Smooth muscle cell of the brain vasculature (primary cell): ENCODE measurements around the gene ELP6.
"Not testable (repeated sequence)": the region's sequence is repeated elsewhere in the genome, so short reads cannot be mapped to it uniquely, and the experiment has no call there.

Source experiments
- DNase-seq: peaks from one replicate; pipeline ENCODE4 v3.0.0-alpha.2; 2012; ENCODE audit warnings: low read depth, low spot score

The ELP6 gene

DNA sequence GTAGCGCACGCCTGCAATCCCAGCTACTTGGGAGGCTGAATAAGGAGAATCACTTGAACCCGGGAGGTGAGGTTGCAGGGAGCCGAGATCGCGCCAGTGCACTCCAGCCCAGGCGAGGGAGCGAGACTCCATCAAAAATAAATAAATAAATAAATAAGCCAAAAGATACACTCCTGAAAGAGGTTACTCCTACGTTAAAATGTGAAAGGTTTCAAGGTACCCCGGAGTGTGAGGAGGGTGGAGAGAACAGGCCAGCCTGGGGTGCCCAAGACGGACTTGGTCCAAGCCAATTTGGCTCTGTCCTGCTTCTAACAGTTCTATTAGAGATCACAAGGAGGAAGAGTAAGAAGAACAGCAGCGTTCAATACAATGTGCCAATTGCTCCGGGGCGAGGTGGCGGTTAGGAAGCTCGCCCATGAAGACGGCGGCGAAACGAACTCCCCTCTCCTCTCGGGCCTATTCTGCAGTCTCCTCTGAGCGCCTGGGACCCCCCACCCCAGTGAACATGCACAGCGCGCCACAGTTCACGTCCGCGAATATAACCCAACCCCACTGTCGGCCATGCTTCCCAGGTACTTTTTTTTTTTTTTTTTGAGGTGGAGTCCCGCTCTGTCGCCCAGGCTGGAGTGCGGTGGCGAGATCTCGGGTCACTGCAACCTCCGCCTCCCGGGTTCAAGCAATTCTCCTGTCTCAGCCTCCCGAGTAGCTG lies 942 bp downstream of the ELP6 start:
- no peak for DNase-seq

DNA sequence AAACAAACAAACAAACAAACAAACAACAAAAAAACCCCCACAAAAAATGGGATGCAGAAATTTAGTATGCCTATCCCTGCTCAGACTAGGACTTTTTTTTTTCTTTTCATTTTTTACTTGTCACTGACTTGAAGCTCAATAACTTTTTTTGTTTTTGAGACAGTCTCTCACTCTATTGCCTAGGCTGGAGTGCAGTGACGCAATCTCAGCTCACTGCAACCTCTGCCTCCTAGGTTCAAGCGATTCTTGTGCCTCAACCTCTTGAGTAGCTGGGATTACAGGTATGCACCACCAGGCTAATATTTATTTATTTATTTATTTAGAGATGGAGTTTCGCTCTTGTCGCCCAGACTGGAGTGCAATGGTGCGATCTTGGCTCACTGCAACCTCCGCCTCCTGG lies 8.2 kb downstream of the ELP6 start:
- DNase-seq, result not testable (repeated sequence)

DNA sequence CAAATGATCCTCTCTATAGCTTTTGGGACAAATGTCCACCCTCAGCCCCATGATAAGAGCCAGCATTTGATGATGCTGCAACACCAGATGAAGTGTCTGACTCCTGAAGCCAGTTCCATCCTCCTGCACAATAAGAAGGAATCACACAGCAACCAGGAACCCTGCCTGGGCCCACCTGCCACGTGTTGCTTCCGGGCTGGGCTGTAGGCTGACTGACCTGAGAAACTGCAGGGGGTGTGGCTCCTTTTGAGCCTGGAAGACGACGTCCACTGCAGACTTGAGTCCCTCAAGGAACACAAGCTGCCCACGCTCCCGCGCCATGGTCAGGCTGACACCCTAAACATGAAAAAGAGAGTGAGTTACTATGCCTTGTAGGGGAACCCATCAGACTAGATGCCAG lies 9.4 kb downstream of the ELP6 start:
- no peak for DNase-seq

DNA sequence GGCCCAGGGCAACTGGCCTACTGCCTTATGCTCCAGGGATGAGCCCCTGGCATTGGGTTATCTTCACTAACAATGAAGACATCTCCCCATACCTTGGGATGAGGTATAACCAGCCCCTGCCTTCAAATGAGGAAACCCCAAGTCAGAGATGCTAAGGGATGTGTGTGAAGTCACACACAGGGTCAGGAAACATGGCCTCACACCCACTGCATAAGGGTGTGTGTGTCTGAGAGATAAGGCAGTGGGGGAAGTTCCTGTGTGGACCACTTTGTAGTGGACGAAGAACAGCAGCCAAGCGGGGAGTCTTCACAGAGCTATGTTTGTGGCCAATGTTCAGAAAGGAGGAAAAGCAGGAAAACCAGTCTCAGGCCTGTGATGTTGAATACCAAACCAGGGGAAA lies 10.5 kb downstream of the ELP6 start:
- DNase-seq, result no peak

DNA sequence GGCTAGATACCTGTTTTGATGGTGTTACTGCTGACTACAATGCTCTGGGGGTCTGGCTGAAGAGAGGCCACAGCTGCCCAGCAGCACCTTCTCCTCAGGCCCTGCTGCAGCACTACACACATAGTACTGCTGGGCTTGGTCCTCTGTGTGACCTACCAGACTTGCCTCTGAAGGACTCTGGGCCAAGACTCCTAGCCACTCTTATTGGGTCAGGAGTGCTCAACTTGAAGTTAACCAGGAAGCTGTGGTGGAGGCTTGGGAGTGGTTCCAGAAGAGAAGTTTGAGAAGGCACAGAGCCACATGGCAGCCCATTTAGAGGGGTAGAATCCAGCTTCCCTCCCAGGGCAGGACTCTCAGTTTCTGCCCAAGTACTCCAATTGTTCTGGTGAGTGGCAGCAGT lies 16.6 kb downstream of the ELP6 start:
- DNase-seq, result no peak

DNA sequence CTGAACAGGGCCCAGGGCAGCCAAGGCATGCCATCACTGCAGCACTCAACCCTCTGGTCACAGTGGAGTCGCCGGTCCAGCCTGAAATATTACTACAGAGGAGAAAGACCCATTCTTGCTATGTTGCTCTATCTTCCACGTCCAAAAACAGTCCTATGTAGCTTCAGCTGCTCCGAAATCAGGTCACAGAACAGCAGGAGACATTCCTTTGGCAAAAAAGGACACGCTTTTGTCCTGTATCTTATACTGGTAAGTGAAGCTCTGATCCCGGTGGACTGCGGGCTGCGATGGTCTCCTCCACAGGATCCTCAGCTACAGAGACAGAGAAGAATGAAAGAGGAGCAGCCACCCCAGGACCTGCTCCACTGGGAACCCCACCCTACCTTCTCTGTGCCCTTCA lies 17.6 kb downstream of the ELP6 start:
- no peak for DNase-seq

DNA sequence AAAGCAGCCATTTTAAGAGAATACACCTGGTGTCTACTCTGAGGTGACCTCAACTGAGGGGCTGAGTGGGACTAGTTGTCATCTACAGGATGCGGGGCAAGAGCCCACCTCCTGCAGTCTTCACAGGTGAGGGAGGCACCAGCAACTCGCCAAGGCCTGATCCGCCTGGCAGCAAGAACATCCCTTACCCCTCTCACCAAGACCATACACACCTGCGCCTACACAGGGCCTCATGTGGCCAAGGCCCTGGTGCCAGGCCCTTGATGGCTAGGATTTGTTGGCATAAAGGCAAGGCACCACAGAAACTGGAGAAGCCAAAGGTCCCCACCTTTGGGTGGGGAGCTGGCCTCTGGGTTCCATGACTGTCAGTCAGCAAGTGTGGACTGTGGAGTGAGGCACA lies 18.4 kb downstream of the ELP6 start:
- DNase-seq, result no peak

DNA sequence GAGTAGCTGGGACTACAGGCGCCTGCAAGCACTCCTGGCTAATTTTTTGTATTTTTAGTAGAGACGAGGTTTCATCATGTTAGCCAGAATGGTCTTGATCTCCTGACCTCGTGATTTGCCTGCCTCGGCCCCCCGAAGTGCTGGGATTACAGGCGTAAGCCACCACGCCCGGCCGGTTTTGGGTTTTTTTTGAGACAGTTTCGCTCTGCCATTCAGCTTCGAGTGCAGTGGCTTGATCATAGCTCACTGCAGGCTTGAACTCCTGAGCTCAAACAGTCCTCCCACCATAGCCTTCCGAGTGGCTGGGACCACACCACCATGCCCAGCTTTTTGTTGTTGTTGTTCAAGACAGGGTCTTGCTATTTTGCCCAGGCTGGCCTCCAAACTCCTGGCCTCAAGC lies 21.7 kb downstream of the ELP6 start:
- no peak for DNase-seq

DNA sequence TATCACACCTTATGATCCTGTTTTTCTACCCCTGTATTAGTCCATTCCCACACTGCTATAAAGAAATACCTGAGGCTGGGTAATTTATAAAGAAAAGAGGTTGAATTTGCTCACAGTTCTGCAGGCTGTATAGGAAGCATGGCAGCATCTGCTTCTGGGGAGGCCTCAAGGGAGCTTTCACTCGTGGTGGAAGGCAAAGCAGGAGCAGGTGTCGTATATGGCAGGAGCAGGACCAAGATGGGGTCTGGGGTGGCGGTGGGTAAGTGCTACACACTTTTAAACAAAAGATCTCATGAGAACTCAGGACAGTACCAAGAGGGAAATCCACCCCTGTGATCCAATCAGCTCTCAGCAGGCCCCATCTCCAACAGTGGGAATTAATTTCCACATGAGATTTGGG lies 22.3 kb downstream of the ELP6 start:
- no peak for DNase-seq

DNA sequence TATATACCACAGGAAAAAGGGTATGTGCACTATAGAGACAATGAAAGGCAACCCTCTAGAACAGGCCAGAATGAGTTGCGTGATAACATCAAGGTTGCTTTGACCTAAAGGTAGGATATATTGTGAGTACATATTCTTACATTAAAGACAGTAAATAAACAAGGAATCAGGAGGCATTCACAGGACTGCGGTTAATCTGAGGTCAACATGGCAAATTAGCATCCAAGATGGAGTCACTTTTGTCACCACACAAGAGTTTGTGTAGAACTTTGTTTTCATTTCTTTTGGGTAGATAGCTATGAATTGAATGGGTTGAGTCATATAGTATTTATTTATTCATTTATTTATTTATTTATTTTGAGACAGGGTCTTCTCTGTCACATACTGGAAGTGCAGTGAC lies 26.2 kb downstream of the ELP6 start:
- DNase-seq, result no peak

DNA sequence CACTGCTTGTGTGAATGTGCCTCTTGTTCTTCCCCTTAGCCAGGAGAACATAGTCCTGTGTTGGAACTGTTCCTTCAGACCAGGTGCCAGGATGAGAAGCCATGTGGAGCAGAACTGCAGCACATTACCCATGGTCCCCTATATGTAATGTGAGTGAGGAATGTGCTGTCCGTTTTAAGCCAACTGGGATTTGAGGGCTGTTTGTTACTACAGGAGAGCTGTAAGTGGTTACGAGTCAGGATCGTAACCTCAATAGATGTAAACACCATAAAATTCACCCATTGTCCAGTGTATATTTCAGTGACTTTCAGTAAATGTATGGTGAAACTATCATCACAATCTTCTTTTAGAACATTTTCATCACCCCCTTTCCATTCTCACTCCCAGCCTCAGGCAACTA lies 27.7 kb downstream of the ELP6 start:
- DNase-seq, result no peak

DNA sequence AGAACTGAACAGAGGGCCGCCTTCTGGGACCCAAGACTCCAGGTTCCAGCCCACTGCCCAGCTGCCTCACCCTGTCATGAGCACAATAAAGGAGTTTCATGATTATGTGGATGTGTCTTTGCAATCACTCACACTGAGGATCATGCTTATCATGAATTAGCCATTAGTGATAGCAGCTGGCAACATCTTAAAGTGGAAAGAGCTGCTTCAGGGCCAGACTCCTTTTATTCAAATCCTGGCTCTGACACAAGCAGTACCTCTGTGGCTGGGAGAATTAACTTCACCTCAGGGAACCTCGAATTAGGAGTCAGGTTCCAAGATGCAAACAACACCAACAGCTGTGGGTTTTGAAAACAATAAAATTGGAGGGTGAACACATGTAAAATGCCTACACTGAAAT lies 31.1 kb downstream of the ELP6 start:
- no peak for DNase-seq

DNA sequence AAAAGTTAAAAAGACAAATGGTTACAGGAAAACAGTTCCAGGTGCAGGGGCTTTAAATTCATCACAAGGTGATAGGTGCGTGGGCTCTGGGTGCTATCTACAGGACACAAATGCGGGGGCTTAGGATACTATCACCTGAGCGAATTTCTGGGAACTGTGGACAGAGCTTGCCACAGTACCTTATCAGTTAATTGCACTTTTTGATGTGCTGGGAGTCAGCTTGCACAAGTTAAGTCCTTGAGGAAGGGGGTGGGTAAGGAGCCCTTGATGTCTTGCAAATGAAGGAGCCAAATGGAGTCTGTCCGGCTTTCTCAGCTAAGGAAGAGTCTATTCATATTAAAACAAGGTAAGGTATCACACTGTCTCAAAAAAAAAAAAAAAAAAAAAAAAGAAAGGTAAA lies 31.7 kb downstream of the ELP6 start:
- DNase-seq, result not testable (repeated sequence)

DNA sequence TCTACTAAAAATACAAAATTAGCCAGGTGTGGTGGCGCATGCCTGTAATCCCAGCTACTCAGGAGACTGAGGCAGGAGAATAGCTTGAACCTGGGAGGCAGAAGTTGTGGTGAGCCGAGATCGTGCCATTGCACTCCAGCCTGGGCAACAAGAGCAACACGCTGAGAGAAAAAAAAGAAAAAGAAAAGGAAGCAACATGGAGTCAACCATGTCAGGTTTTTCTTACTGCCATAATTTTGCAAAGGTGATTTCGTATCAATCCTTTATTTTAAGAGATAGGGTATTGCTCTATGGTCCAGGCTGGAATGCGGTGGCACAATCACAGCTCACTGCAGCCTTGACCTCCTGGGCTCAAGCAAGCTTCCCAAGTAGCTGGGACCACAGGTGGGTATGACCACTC lies 33.2 kb downstream of the ELP6 start:
- DNase-seq, result not testable (repeated sequence)

DNA sequence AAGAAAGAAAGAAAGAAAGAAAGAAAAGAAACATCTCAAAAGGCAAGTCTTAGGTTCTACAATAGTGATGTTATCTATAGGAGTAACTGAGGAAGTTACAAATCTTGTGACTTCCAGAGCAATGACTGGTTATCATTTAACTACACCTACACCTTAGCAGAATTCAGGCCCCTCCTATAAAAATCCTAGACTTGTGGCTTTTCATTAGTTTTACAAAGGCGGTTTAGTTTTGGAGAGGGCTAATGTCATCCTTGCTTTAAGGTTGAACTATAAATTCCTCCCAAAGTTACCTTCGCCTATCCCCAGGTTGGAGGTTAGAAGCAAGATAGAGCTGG lies 33.7 kb downstream of the ELP6 start:
- DNase-seq, result no peak

DNA sequence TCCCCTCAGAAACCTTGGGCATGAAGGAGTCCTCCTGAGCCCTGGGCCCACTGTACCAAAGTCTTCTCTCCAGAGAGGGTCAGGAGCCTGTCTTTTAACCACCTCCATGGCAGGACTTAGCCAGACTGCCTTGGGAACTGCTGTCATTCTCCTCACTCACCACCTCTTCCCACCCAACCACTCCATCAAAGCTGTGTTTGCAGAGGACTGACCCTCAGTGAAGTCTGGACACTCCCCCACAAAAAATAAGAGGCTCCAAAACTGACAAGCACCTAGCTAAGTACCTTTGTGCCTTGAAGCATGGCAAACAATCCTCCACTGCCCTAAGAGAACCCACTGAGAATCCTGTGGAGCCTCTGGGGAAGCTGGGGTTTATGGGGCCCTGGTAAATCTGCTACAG lies 35.5 kb downstream of the ELP6 start:
- no peak for DNase-seq

DNA sequence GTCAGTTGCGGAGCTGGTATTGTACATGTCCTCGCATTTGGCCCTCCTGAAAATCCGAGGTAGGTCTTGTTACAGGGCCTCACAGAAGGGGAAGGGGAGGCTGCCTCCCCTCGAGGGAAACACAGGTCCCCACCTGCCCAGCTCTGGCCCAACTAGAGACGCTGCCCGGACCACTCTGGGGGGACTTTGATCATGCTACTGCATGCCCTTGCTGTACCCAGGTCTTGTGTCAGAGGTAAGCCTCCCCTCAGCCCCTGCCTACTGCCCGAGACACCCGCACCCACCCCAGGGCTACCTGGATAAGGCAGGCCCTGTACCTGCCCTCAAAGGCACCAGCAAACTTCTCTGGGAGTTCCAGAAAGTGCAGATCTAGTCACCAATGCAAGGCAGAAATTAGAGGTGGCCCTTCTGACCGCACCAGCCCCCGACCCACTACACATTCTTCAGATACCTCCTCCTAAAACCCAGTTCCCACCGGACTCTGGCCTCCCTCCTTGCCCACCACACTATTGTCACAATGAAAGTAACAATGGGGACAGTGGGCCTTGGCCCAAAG lies 36.8 kb downstream of the ELP6 start:
- no peak for DNase-seq

DNA sequence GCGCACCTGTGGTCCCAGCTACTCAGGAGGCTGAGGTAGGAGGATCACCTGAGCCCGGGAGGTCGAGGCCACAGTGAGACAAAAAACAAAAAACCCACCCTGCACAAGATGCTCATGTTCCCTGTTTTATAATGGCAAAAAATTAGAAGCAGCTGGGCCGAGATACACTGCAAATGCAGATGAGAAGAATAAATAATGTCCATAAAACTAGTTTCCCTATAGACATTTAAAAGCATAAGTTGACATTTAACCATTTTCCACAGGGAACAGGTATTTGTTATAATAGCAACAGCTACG lies 37.2 kb downstream of the ELP6 start:
- peak; percentile 1 for DNase-seq

DNA sequence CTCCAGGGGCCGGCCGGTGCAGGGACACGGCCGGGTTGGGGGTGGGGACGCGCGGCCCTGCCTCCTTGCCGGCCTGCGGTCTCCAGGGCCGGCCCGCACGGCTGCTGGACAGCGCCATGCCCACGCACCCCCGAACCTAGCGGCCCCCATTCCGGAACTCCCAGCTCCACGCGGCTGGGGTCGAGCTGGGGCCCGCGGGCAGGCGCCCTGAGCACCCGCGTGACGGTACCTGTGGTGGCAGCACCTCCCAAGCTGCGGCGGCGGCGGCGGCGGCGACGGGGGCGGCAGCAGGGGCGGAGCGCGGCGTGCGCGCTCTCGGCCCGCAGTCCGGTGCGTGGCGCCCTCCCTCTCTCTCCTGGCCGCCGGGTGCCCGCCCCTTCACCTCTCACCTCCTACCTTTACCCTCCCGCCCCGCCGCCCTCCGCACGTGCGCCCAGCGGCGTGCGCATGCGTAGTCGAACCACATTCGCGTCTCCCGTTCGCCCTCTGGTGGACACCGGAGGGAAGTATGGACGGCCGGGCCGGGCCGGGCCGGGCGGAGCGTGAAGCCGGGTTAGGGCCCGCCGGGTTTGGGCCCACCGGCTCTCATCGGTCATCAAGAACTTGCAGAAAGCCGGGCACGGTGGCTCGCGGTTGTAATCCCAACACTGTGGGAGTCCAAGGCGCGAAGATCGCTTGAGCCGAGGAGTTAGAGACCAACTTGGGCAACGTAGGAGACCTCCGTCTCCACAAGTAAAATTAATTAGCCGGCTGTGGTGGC lies 37.8 kb downstream of the ELP6 start, which contains the start of gene SCAP:
TSS of gene SCAP (minus strand) at position 372 of the 760 bp plus-strand sequence. CDS start 32,948 bp downstream, outside the sequence.
- peak; percentile 62 for DNase-seq

DNA sequence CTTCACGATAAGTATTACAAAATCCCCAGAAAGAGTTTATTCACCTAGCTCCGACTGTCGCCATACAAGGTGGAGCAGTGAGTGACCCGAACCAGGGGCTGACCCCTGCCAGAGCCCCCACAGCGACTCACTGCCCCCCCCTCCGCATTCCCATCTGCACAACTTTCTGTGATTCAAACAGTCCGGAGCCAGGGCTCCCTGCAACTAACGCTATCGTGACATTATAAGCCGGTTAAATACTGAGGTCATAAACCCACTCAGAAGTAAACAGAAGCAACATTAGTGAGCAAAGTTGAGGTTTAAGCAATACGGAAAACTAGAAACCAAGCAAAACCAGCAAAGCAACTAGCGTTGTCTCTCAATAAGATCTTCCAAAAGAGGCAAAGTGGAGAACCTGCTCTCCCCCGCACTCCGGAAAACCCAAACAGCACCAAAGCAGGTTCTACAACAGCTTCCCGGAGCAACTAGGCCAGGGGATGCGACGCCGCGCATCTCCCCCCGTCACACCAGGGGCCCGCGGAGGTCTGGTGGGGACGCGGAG lies 38.4 kb downstream of the ELP6 start:
- DNase-seq, result peak; percentile 2

DNA sequence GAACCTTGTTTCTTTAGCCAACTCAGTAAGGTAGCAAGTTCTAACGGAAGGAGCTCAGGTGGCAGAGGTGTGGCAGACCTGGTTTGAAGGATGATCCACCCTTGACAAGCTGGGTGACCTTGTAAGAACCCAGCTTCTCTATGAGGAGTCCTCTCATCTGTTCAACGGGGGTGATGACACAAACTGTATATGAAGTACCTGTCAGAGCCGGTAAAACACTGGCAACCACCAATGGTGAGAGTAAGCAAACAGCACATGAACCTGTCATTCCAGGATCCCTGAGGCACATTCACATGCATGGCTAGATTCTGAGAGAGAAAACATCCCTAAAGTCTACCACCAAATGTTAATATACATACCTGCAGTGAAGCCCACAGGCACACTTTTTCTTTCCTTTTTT lies 40.1 kb downstream of the ELP6 start:
- DNase-seq, result no peak

DNA sequence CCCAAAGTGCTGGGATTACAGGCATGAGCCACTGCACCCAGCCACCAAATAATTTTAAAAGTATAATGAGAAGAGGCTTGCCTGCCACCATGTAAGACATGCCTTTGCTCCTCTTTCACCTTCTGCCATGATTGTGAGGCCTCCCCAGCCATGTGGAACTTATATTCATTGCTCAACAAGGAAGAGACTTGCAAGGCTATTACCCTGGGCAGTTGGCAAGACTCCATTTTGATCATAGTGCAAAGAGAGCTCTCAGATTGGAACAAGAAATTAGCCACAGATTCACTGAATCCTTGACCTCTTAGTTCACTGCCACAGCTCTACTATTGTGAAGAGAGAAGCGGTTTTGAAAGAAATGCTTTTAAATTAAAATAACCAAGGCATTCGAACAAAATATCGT lies 43.9 kb downstream of the ELP6 start:
- DNase-seq, result no peak

DNA sequence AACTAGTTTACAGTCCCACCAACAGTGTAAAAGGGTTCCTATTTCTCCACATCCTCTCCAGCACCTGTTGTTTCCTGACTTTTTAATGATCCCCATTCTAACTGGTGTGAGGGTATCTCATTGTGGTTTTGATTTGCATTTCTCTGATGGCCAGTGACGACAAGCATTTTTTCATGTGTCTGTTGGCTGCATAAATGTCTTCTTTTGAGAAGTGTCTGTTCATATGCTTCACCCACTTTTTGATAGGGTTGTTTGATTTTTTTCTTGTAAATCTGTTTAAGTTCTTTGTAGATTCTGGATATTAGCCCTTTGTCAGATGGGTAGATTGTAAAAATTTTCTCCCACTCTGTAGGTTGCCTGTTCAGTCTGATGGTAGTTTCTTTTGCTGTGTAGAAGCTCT lies 45.2 kb downstream of the ELP6 start:
- not testable (repeated sequence) for DNase-seq
